ELR (cell line): ENCODE measurements around the gene RDH5.

Experiments used
- DNase-seq: peaks from one replicate; pipeline ENCODE4 v3.0.0-alpha.2; 2015; ENCODE audit warnings: low read depth

RDH5 gene

DNA sequence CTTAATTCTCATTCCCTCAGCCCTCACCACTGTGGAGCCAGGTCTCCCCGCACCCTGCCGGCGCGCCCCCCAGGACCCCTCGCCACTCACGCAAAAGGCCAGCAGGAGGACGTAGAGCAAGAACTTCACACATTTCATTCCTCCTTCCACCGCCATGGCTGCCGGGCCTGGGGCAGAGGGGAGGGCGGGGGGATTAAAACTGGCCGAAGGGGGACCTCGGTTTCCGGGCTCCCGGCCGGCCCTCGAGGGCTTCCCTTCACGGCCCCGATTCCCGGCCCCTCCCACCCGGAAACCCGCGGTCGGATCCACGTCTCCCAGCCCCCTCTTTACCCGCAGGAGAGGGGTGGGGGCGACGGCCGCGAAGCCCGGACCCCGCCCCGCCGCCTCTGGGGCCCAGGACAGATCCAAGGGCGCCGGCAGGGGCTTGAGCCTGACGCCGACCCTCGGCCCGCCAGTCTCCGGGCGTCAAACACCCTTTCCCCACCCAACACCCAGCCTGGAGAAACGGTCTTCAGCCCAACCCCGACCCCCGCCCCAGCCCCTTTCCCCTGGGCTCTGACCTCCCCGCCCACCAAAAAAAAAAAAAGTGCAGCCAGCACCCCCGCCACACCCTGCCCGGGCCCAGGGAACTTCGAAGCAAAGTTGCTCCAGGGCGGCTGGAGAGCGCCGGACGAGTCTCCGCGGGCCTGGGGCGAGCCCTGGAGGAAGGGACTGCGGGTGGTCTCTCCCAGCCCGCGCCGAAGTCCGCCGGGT lies 8.2 kb downstream of the RDH5 start:
- peak; percentile 74 for DNase-seq

DNA sequence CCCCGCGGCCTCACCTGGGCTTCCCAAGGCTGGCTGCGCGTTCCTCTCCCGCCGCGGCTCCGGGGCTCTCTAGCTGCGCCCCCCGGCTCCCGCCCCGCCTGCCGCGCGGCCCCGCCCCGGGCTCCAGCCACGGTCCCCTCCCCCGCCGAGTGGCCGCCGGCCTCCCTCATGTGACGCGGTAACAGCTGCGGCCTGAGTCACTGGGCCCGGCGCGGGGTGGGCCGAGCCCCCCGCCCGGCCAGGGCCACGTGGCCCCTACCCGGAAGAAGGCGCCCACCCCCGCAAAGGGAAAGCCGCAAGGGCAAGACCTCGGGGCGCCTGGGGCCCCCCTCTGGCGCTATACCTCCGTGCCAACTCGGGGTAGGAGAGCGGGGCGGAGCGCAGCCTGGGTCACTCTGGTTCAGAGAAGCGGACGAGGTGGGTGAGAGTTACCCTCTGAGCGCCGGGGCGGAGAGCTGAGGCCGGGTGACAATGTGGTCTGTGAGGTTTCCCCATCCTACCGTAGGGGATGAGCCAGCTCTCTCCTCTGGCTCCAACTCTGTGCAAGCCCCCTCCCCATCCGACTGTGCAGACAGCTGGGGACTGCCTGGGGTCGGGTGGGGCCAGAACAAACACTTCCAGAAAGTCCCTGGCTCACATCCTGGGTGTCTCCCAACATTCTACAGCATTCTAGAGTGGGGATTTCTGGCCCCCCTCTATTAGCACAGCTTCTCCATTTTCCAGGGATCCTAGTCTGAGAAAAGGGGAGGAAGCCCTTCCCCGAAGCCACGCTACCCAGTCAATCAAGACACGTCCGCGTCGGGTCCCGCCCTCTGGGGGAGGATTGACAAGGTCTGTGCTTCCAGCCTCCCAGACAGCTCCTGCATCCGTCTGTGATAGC lies 9.0 kb downstream of the RDH5 start, which contains the start of gene CD63:
TSS of gene CD63 (minus strand) at position 71 of the 880 bp plus-strand sequence. CDS start 668 bp downstream, outside the sequence.
- DNase-seq, result peak; percentile 96

DNA sequence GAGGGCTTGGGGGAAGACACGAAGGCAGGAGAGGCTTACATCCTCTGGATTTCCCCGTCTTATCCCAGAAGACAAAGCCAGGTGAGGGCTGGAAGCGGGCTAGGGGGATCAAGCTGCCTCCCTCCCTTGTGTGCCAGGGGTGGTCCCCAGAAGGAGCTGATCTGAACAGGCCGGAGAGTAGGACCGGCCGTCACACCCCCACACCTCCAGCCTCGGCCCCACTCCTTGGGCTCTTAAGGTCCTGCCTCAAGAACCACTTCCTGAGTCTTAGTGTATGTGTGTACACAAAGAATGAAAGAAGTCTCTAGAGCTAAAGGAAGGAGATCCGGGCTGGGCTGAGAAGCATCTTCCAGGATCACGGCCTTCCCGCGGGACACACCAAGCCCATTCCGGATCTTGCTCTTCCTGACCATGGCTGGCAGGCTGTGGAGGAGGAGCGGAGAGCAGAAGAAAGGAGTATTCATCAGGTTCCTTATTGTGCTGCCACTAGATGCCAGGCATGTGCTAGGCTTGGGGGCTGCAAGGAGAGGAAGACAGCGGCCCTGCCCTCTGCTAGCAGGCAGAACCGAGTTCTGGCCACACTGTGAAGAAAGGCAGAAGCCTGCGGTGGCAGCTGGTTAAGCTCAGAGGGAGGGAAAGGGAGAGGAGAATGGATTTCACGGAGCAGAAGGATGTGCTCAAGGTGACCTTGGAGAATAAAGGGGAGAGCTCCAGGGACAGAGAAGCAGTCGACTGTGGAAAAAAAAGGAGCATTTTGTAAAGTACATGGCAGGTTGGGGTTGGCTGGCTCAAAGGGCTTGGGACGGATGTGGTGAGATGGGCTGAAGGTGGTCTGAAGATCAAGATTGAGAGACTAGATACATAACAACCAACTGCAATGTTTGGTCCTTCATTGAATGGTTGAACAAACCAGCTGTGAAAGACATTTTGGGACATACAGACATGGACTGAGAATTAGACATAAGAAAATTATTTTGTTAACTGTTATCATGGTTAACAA lies 9.9 kb downstream of the RDH5 start:
- peak; percentile 82 for DNase-seq

DNA sequence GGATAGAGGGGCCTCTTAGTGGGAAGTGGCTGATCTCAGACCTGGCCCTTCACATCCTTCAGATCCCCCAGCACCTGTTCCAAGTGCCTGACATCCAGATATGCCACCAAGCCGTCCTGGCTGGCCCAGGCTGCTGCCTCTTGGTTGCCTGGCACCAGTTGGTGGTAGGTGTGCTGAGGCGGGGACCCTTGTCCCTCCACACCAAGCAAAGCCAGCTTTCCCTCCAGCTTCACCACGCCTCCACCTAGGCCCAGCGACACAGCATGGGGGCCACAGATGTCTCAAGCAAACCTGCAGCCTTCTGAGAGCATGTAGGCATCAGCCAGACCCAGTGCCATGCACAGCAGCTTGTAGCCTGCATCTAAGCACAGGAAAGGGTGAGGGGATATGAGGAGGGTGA lies 12.1 kb downstream of the RDH5 start:
- DNase-seq, result no peak

DNA sequence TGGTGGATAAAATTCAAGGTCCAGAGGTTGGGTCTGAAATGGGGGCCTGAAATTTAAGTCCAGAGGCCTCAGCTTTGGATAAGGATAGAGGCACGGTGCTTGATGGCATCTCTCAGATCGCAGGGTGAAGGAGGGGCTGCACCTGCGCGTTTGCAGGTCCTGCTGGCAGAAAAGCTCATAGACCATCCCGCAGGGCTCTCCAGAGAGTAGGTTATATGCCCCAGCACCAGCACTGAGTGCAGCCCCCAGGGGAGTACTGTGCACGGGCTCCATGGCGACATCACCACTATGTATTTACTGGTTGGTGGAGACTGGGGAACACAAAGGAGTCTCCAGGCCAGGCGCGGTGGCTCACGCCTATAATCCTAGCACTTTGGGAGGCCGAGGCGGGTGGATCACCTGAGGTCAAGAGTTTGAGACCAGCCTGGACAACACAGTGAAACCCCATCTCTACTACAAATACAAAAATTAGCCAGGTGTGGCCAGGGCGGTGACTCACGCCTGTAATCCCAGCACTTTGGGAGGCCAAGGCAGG lies 12.9 kb downstream of the RDH5 start:
- no peak for DNase-seq

DNA sequence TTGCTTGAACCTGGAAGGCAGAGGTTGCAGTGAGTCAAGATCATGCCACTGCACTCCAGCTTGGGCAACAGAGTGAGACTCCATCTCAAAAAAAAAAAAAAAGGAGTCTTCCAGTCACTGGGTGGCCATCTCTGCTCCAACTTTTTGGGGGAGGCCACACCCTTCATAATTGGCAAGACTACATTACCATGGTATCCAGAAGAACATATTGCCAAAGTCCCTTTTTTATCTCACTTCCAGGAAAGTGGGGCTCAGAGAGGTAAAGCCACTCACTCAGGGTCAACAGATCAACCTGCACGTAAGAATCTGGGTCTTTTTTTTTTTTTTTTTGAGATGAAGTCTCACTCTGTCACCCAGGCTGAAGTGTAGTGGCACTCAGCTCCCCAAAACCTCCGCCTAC lies 13.7 kb downstream of the RDH5 start:
- DNase-seq, result no peak

DNA sequence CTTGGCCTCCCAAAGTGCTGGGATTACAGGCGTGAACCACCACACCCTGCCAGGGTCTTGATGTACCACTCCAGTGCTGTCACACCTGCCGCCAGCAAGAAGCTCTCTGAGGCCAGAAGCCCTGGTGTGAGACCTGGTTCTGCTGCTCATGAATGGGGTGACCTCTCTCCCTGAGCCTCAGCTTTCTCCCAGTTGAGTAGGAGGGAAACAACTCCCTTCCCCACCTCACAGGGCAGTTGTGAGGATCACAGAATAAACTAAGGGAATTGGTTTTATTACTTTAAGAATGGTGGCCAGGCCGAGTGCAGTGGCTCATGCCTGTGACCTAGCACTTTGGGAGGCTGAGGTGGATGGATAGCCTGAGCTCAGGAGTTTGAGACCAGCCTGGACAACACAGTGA lies 14.4 kb downstream of the RDH5 start:
- DNase-seq, result no peak

DNA sequence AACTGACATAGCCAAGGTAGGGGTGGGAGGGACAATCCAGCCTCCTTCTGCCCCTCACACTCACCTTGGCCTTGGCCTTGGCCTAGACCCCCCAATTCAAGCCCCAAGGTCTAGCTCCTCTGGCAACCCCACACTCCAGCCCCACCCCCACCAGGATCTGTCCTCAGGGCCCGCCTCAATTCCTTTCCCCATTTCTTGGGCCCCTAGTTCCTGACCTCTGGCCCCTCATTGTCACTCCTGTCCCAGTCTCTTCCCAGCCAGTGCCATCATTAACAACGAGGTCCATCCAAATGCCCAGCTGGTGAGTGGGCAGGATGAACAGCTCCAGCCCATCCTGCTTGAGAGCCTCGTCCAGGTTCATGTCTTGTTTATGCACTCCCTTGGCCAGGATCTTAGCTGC lies 15.9 kb downstream of the RDH5 start:
- no peak for DNase-seq

DNA sequence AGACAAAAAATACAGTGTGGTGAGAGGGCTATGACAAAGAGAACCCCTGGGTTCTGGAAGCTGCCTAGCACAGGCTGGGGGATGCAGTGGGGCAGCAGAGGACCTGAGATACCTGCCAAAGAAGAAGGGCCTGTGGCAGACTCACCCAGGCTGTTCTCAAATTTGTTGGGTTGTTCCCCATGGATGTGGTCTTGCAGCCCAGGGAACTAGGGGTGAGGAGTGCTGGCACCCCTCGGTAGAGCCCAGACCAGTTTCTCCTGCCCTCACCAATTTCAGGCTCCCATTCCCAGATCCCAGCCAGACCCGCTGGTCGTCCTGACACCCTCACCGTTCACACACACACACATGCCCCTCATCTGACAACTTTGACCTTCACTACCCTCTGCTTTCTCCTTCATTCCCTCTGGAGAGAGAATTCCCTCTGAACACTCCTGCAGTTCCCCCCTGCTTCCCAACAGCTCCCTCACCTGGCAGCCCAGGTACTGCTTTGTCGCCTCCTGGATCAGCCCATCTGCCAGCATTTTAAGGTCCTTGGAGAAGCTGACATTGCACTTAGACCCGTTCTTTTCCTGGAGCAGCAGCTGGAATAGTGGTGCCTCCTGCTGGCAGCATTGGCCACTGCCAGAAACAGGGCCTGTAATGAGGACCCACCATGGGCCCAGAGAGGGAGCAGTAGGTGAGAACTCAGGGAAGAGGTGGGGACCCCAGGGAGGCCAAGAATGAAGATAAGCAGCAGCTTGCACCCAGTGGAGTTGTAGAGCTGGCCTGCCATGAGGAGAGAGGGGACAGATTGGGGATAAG lies 16.8 kb downstream of the RDH5 start:
- peak; percentile 78 for DNase-seq

DNA sequence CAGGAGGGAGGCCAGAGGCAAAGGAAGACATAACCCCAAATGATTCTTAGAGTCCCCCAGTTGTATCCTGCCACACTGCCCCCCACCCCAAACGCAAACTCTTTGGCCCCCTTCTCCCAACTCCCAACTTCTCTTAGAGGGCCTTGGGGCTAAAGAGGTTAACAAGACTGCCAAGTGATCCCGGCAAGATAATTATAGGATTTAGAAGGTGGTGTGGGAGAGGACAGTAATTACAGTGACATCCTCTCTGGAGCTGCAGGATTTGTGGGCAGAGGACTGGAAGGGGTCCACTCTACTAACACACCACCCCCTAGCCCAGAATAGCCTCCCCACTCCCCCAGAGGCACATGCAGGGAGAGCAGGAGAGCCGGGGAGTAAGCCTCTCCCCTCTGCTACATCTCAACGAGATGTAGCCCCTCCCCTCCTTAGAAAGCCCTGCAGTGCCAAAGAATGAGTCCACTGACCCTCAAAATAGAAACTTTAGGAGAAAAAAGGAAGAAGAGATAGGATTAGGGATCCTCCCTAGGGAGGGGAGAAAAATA lies 17.5 kb downstream of the RDH5 start:
- DNase-seq, result no peak

DNA sequence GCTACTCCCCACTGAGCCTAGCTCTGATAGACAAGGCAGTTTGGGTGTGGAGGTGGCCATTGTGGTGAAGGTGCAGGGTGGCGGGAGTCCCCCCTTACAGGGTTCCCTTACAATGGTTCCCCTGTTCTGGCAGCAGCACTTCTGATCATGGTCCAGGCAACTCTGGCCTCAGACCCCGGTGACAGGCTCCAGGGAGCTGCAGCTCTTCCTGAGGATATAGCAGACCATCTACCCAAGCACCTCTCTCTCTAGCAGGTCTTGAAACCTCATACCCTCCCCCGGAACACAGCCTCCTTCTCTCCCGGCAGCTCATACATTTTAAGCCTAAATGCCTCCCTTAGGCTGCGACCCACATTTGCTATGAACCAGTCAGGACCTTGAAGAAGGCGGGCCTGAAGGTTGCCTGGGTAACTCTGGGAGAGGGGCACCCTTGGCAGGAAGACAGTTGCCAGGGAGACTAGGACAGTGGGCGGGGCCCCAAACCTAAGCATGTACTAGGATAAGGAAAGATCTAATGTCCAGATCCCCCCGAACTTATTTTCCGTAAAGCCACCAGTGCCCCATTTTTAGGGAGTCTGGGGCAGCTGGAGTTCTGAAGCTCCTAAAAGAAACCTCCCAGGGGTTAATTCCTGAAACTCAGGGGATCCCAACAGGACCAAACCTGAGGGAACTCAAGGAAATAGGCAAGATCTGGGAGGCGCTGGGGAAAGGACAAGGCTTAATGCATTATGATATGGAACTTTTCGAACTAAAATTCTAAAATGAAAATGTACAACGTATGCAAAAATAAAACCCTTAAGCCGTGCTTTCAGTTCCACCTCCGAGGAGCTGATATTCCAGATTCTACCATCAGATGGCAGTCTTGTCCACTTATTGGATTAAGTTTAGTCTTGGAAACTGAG lies 18.2 kb downstream of the RDH5 start:
- DNase-seq, result peak; percentile 91

DNA sequence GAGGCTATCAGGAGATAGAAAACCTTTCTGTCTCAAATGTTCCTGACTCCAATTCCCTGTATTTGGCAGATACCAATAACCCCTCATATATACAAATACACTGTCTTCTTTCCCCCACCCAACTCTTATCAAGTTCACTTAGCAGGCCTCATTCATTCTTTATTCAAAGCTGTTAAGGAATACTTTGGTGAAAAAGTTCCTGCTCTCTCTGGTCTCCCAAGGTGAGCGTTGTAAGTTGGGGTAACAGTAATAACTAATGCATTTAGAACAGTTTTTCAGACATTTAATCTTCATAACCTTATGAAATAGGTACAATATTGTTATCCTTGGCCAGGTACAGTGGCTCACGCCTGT lies 18.8 kb downstream of the RDH5 start:
- no peak for DNase-seq

DNA sequence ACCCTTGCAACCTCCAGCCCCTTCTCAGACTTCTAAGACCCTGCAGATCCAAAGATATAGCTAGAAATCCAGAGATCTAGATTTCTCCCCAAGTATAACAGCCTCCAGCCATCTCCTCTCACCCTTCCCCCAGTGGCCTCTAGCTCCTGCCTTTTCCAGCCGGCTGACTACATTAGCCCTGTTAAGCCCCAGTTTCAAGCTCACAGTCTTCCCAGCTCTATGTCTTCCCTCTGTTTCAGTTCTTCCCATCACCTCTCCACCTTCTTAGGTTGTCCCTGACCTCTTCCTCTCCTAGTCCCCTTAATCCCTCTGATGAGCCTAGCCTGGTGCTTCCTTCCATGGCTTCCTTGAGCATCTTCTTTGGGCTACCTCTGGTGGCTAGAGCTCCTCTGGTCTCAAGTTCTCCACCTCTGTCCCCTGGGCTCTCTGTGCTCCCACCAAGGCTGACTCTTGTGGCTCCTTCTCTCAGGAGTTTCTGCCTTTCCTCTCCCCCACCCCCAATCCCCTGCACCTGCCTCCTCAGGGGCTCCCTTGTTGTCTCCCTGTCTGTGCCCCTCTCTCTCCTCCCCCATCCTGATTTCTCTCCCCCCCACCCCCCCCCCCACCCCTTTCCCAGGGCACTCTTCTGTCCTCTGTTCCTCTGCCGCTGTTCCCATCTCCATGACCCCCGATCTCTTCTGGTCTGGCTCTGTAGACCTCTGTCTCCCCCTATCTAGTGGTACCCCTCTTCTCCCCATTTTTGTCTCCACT lies 21.9 kb downstream of the RDH5 start:
- no peak for DNase-seq

DNA sequence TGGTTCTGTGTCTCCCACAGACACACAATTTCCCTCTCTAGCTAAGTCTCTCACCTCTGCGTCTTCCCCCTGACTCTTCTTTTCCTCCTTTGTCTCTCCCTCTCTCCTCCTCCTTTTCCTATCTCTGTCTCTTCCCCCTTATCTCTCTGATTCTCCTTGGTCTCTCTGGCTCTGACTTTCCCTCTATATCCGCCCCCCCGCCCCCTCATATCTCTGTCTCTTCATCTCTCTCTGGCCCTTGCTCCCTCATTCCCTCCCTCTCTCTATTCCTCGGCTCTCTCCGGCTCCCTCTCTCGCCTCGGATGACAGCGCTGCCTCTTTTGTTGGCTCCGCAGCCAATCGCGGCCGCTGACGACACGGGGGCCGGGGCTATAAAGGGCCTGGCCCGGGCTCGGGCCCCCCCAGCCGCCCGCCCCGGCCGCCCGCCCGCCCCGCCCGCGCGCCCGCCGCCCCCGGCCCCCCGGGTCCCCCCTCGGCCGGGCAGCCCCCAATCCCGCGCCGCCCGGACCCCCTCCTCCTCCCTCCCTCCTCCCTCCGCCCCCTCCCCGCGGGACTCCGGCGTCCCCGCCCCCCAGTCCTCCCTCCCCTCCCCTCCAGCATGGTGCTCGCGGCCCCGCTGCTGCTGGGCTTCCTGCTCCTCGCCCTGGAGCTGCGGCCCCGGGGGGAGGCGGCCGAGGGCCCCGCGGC lies 22.7 kb downstream of the RDH5 start, which contains the start of gene GDF11:
TSS of gene GDF11 (plus strand) at position 404 of the 687 bp plus-strand sequence. CDS start at position 599, 195 bp downstream.
- DNase-seq, result peak; percentile 87

DNA sequence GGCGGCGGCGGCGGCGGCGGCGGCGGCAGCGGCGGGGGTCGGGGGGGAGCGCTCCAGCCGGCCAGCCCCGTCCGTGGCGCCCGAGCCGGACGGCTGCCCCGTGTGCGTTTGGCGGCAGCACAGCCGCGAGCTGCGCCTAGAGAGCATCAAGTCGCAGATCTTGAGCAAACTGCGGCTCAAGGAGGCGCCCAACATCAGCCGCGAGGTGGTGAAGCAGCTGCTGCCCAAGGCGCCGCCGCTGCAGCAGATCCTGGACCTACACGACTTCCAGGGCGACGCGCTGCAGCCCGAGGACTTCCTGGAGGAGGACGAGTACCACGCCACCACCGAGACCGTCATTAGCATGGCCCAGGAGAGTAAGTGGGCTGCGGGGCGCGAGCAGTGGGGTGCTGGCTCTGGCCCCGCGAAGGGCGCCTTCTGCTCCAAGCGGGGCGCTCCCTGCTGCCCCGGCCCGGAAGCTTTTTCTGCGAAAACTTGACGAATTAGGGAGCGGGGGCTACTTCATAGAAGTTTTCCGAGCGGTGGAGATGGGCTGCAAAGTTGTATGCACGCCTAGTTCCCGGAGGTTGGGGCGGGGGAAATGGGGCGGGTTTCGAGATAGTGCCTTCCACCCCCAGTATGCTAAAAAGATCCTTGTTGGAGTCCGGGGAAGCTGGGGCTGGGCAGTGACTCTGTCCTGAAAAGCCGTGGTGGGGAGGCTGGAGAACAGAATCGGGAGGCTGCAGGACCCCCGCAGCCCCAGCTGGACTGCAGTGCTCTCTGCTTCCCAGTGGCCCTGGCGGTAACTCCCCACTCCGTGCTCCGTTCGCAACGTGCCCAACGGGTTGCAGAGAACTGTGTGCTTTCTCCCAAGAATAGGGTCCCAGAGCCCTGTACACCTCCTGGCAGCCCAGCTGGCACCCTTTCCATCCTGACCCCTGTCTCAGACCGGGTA lies 23.5 kb downstream of the RDH5 start:
- DNase-seq, result peak; percentile 77

DNA sequence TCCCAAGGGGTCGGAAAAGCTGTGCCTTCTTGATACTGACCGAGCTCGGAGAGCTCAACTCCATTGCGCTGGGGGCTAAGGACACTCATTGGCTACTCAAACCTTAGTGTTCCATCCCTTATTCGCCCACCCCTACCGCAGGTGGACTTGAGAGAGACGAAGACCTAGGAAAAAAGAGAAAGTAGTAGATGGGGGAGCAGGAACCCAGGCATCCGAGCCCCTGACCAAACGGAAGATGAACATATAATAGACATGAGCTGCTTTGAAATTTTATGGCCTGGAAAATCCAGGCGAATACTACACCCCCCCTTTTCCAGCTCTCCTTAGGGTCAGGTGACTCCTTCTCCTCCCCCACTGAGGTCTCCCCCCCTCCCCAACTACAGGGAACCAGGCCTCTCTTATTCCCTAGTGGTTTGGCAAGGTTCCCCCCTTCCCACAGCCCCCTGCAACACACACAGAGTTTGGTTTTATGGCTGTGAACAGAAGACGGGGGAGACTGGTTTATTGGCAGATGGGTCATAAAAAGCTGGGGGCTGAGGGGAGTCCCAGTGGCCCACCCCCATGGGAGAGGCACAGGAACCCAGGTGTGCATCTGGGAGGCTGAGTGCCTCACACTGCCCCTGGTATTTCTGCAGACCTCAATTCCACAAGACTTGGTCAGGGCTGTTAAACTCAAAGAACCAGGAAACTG lies 24.3 kb downstream of the RDH5 start:
- no peak for DNase-seq
